HepG2 (cell line): ENCODE measurements around the gene COMMD2. TPM values are rescaled to one million over a fixed set of nuclear protein-coding genes. Genes with fewer than 3 reads are reported as not detected.

Source experiments
- ARID3A ChIP-seq: IDR thresholded peaks from 2 replicates; pipeline ENCODE4 v1.6.1; 2012; ENCODE audit warnings: low read depth, low read length, improper control_type of control experiment
- ATF6 ChIP-seq: sonication (generic); formaldehyde crosslinking; conservative IDR thresholded peaks from 2 replicates; pipeline ENCODE4 v1.4.0; 2020; ENCODE audit warnings: missing genetic modification reagents
- BRD4 ChIP-seq: sonication (generic); formaldehyde crosslinking; IDR thresholded peaks from 2 replicates; pipeline ENCODE4 v1.4.0; 2020; ENCODE audit warnings: missing genetic modification reagents
- ETS1 ChIP-seq: sonication (generic); formaldehyde crosslinking; IDR thresholded peaks from 2 replicates; pipeline ENCODE4 v1.4.0; 2020; ENCODE audit warnings: missing genetic modification reagents
- FOSL2 ChIP-seq: sonication (generic); formaldehyde crosslinking; IDR thresholded peaks from 2 replicates; pipeline ENCODE4 v1.4.0; 2020; ENCODE audit warnings: missing genetic modification reagents
- FOXJ3 ChIP-seq: sonication (generic); formaldehyde crosslinking; IDR thresholded peaks from 2 replicates; pipeline ENCODE4 v1.4.0; 2020; ENCODE audit warnings: missing genetic modification reagents, mild to moderate bottlenecking, borderline replicate concordance
- HIC2 ChIP-seq: sonication (generic); formaldehyde crosslinking; IDR thresholded peaks from 2 replicates; pipeline ENCODE4 v1.9.0; 2022; ENCODE audit warnings: low read depth, missing genetic modification reagents
- KDM1A ChIP-seq: IDR thresholded peaks from 2 replicates; pipeline ENCODE4 v1.6.1; 2016; ENCODE audit warnings: missing compliant biosample characterization
- KDM4B ChIP-seq: sonication (generic); formaldehyde crosslinking; IDR thresholded peaks from 2 replicates; pipeline ENCODE4 v1.4.0; 2020; ENCODE audit warnings: missing genetic modification reagents
- MAZ ChIP-seq, 2 experiments: sonication (generic) in 1 of 2; formaldehyde crosslinking in 1 of 2; IDR thresholded peaks; 2 replicates each; pipeline versions ENCODE4 v1.5.0 to v1.6.1; 2012 to 2020; ENCODE audit warnings: low read depth in 2 of 2, mild to moderate bottlenecking in 2 of 2, borderline replicate concordance in 1 of 2, improper control_type of control experiment in 1 of 2, low read length in 1 of 2, missing genetic modification reagents in 1 of 2, moderate library complexity in 1 of 2
- MIXL1 ChIP-seq: IDR thresholded peaks from 2 replicates; pipeline ENCODE4 v1.6.1; 2016
- RCOR2 ChIP-seq: IDR thresholded peaks from 2 replicates; pipeline ENCODE4 v1.6.1; 2016; ENCODE audit warnings: missing biosample characterization, missing genetic modification reagents
- TBL1XR1 ChIP-seq: fragments of 150-350 bp; IDR thresholded peaks from 2 replicates; pipeline ENCODE4 v1.6.1; 2014; ENCODE audit warnings: borderline replicate concordance, low read length; ENCODE audit not compliant: partially characterized antibody
- TCF7L2 ChIP-seq: IDR thresholded peaks from 2 replicates; pipeline ENCODE4 v1.6.1; 2011; ENCODE audit warnings: mild to moderate bottlenecking, low read depth, low read length, moderate library complexity
- polyA plus RNA-seq, 8 experiments: library from polyadenylated mRNA; depleted of rRNA in 3 of 8; stranded (reverse) in 7 of 8; unstranded in 1 of 8; fragments of >200 nt; fragmentation: Illumina TruSeq in 4 of 8; extraction: Trizol in 4 of 8; gene quantifications; 2 replicates each; pipeline versions ENCODE4 v1.2.1 to v1.2.3, GENCODE V29; 2011 to 2016; ENCODE audit warnings: low read depth in 4 of 8, missing spikeins in 1 of 8, mixed read lengths in 1 of 8; ENCODE audit not compliant: insufficient read depth in 1 of 8
- total RNA-seq, 5 experiments: library from RNA; depleted of rRNA; stranded (reverse); fragments of >200 nt; fragmentation: Illumina TruSeq; extraction: Trizol; gene quantifications; 2 replicates each; pipeline ENCODE4 v1.2.3, GENCODE V29; 2016; ENCODE audit warnings: low read depth in 1 of 5
- TF ChIP-seq, protein P1 (sequence below): sonication (generic); formaldehyde crosslinking; IDR thresholded peaks from 2 replicates; pipeline ENCODE4 v1.8.1; 2023; ENCODE audit warnings: mild to moderate bottlenecking, missing genetic modification reagents
- TF ChIP-seq, protein P2 (sequence below): sonication (generic); formaldehyde crosslinking; IDR thresholded peaks from 2 replicates; pipeline ENCODE4 v1.9.0; 2021; ENCODE audit warnings: missing genetic modification reagents, mild to moderate bottlenecking, borderline replicate concordance

COMMD2 gene
- total and polyA plus RNA-seq, 2 of the 13 experiments (the other 11 are each of a cell fraction or from before 2014, with no cell fraction given): 33.0 to 57.6 TPM

DNA sequence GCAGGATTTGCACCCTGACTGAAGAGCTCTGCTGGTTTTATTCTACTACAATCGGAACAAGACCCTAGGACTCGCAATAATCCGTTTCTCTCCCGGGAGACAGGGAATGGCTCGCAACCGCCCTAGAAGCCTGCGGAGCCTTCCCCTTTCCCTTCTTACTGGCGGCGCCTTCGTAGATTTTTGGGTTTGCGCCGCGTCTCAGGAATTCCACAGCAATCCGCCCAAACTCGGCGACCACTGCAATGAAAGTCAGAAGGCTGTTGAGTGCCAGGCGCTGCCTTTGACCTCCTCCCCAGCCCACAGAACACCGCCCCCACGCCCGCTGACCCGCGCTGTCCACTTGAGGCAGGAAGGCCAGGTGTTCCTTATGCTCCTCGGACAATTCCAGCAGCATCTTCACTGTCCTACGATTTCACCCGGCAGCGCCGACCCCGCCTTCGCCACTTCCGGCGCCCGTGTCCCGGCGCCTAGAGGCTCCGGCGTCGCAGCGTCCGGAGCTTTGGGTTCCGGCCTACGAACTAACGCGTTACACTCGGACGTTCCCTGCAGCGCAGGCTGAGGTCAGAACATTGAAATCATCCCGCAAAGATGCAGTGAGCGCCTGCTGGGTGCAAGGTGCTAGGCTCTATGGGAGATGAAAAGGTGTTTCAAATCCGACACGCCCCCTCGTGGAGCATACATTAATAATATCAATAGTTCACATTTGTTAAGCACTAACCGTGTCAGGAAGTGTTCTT, at the start of gene COMMD2 (continued):
- TF ChIP-seq HIC2 (no peak), TBL1XR1 (peak; percentile 71), ATF6 (CRISPR knock-in tag) (no peak; the same call in 1 of the 2 replicates), KDM4B (CRISPR knock-in tag) (peak; percentile 84; the same call in 1 of the 2 replicates), FOXJ3 (peak; percentile 90; the same call in 1 of the 2 replicates), TCF7L2 (no peak), ARID3A (peak; percentile 78), MAZ (IDR thresholded peaks at IDR 0.05; ENCODE audit: borderline replicate concordance, low read depth, low read length) (peak; percentile 75; the same call in 1 of the 2 replicates), MAZ (CRISPR knock-in tag; IDR thresholded peaks at IDR 0.05; ENCODE audit: low read depth) (peak; percentile 82), MIXL1 (CRISPR knock-in tag) (peak; percentile 95), KDM1A (peak; percentile 72), RCOR2 (CRISPR knock-in tag) (0 out of 2 replicates have a peak, but pooled peaks have one; percentile 66), ETS1 (CRISPR knock-in tag) (0 out of 2 replicates have a peak, but pooled peaks have one; percentile 41), FOSL2 (CRISPR knock-in tag) (peak; percentile 76), BRD4 (CRISPR knock-in tag) (peak; percentile 84)
- TF ChIP-seq, protein P1, sequence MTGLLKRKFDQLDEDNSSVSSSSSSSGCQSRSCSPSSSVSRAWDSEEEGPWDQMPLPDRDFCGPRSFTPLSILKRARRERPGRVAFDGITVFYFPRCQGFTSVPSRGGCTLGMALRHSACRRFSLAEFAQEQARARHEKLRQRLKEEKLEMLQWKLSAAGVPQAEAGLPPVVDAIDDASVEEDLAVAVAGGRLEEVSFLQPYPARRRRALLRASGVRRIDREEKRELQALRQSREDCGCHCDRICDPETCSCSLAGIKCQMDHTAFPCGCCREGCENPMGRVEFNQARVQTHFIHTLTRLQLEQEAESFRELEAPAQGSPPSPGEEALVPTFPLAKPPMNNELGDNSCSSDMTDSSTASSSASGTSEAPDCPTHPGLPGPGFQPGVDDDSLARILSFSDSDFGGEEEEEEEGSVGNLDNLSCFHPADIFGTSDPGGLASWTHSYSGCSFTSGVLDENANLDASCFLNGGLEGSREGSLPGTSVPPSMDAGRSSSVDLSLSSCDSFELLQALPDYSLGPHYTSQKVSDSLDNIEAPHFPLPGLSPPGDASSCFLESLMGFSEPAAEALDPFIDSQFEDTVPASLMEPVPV: peak; percentile 76; the same call in 1 of the 2 replicates
- TF ChIP-seq, protein P2, sequence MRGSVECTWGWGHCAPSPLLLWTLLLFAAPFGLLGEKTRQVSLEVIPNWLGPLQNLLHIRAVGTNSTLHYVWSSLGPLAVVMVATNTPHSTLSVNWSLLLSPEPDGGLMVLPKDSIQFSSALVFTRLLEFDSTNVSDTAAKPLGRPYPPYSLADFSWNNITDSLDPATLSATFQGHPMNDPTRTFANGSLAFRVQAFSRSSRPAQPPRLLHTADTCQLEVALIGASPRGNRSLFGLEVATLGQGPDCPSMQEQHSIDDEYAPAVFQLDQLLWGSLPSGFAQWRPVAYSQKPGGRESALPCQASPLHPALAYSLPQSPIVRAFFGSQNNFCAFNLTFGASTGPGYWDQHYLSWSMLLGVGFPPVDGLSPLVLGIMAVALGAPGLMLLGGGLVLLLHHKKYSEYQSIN (CRISPR knock-in tag): no peak
